SK-N-SH treated with all-trans-retinoic acid at 6 μM for 48 hours (cell line): ENCODE results near the gene SNX32.

ENCODE experiments used
- ATAC-seq: fragments of 200-7000 bp; cut with Tn5 transposase; 3 replicates; pipeline ENCODE4 v1.9.1; 2020; ENCODE audit warnings: mild to moderate bottlenecking, moderate library complexity
- ARNTL ChIP-seq: fragments of 450-650 bp; formaldehyde crosslinking; IDR thresholded peaks from 2 replicates; pipeline ENCODE4 v1.5.0; 2020; ENCODE audit warnings: low read depth, mild to moderate bottlenecking, moderate library complexity, borderline replicate concordance
- CREB5 ChIP-seq: fragments of 250-450 bp; sonication (Bioruptor Pico); IDR thresholded peaks from 2 replicates; pipeline ENCODE4 v1.5.1; 2020; ENCODE audit warnings: low read depth, mild to moderate bottlenecking, moderate library complexity
- CSDC2 ChIP-seq: fragments of 250-450 bp; sonication (Bioruptor Pico); IDR thresholded peaks from 2 replicates; pipeline ENCODE4 v1.5.0; 2020; ENCODE audit warnings: mild to moderate bottlenecking, moderate library complexity
- CSRNP3 ChIP-seq: fragments of 250-450 bp; sonication (Bioruptor Pico); IDR thresholded peaks from 2 replicates; pipeline ENCODE4 v1.5.1; 2021; ENCODE audit warnings: mild to moderate bottlenecking, moderate library complexity
- GLIS3 ChIP-seq: fragments of 250-450 bp; sonication (Bioruptor Pico); IDR thresholded peaks from 2 replicates; pipeline ENCODE4 v1.5.0; 2020; ENCODE audit warnings: mild to moderate bottlenecking, moderate library complexity
- ISL1 ChIP-seq: fragments of 250-450 bp; sonication (Bioruptor Pico); IDR thresholded peaks from 2 replicates; pipeline ENCODE4 v2.1.2; 2022; ENCODE audit warnings: mild to moderate bottlenecking, moderate library complexity
- OSR1 ChIP-seq: fragments of 250-450 bp; sonication (Bioruptor Pico); IDR thresholded peaks from 2 replicates; pipeline ENCODE4 v1.8.0; 2022; ENCODE audit warnings: moderate library complexity, mild to moderate bottlenecking, inconsistent platforms
- PATZ1 ChIP-seq: fragments of 250-450 bp; sonication (Bioruptor Pico); IDR thresholded peaks from 2 replicates; pipeline ENCODE4 v1.8.0; 2020; ENCODE audit warnings: mild to moderate bottlenecking, moderate library complexity, borderline replicate concordance
- POU6F1 ChIP-seq: fragments of 250-450 bp; sonication (Bioruptor Pico); IDR thresholded peaks from 2 replicates; pipeline ENCODE4 v1.8.0; 2021; ENCODE audit warnings: low read depth, mild to moderate bottlenecking, moderate library complexity, borderline replicate concordance
- RARB ChIP-seq: fragments of 250-450 bp; sonication (Bioruptor Pico); IDR thresholded peaks from 2 replicates; pipeline ENCODE4 v1.8.0; 2021; ENCODE audit warnings: mild to moderate bottlenecking, moderate library complexity
- TOX ChIP-seq: fragments of 250-450 bp; sonication (Bioruptor Pico); IDR thresholded peaks from 2 replicates; pipeline ENCODE4 v1.8.0; 2021; ENCODE audit warnings: mild to moderate bottlenecking, moderate library complexity, borderline replicate concordance
- TSHZ2 ChIP-seq: fragments of 250-450 bp; sonication (Bioruptor Pico); IDR thresholded peaks from 2 replicates; pipeline ENCODE4 v1.5.0; 2020; ENCODE audit warnings: mild to moderate bottlenecking, moderate library complexity
- ZFP3 ChIP-seq: fragments of 250-450 bp; sonication (Bioruptor Pico); IDR thresholded peaks from 2 replicates; pipeline ENCODE4 v1.5.0; 2020; ENCODE audit warnings: mild to moderate bottlenecking, moderate library complexity
- ZFP30 ChIP-seq: fragments of 450-650 bp; formaldehyde crosslinking; IDR thresholded peaks from 2 replicates; pipeline ENCODE4 v1.5.0; 2022; ENCODE audit warnings: mild to moderate bottlenecking, moderate library complexity
- ZNF565 ChIP-seq: fragments of 450-650 bp; formaldehyde crosslinking; conservative IDR thresholded peaks from 2 replicates; pipeline ENCODE4 v1.5.0; 2020; ENCODE audit warnings: low read depth, mild to moderate bottlenecking, moderate library complexity
- ZNF70 ChIP-seq: fragments of 450-650 bp; formaldehyde crosslinking; IDR thresholded peaks from 2 replicates; pipeline ENCODE4 v1.5.0; 2020; ENCODE audit warnings: mild to moderate bottlenecking, moderate library complexity
- ZNF8 ChIP-seq: fragments of 450-650 bp; formaldehyde crosslinking; IDR thresholded peaks from 2 replicates; pipeline ENCODE4 v1.5.0; 2020; ENCODE audit warnings: mild to moderate bottlenecking, moderate library complexity

SNX32 gene

GRCh38 chr11:65864706-65865471, 31.1 kb downstream of the SNX32 start:
- no peak for ATAC-seq
- TF ChIP-seq CSRNP3 (CRISPR knock-in tag) (no peak), ZNF70 (no peak), CSDC2 (CRISPR knock-in tag) (no peak), TOX (CRISPR knock-in tag) (no peak), ZNF8 (CRISPR knock-in tag) (no peak), CREB5 (CRISPR knock-in tag) (no peak), ZNF565 (CRISPR knock-in tag) (no peak), ARNTL (no peak), ZFP30 (CRISPR knock-in tag) (no peak)

GRCh38 chr11:65865550-65866172, 31.9 kb downstream of the SNX32 start:
- ATAC-seq, result no peak
- TF ChIP-seq PATZ1 (CRISPR knock-in tag) (no peak), TSHZ2 (CRISPR knock-in tag) (no peak), ZNF70 (no peak), CREB5 (CRISPR knock-in tag) (no peak), ARNTL (no peak), POU6F1 (CRISPR knock-in tag) (no peak), TOX (CRISPR knock-in tag) (no peak), CSDC2 (CRISPR knock-in tag) (no peak), ZFP3 (CRISPR knock-in tag) (no peak), GLIS3 (CRISPR knock-in tag) (no peak), ZNF8 (CRISPR knock-in tag) (no peak), ISL1 (CRISPR knock-in tag) (no peak)

GRCh38 chr11:65866509-65867283, 32.9 kb downstream of the SNX32 start:
- no peak for ATAC-seq
- no peak for TF ChIP-seq RARB (CRISPR knock-in tag)
- no peak for TF ChIP-seq CSRNP3 (CRISPR knock-in tag)
- no peak for TF ChIP-seq OSR1
- TF ChIP-seq TOX (CRISPR knock-in tag), result no peak
- TF ChIP-seq POU6F1 (CRISPR knock-in tag), result no peak
- no peak for TF ChIP-seq GLIS3 (CRISPR knock-in tag)
- TF ChIP-seq PATZ1 (CRISPR knock-in tag), result no peak
- TF ChIP-seq ZNF70, result no peak
- no peak for TF ChIP-seq ZNF565 (CRISPR knock-in tag)
